Ishikawa (cell line): ENCODE measurements around the gene ELAVL1.

Experiments used
- CEBPB ChIP-seq: IDR thresholded peaks from 2 replicates; pipeline ENCODE4 v1.6.1; 2012
- CREB1 ChIP-seq: IDR thresholded peaks from 2 replicates; pipeline ENCODE4 v1.6.1; 2012; ENCODE audit warnings: low read depth
- EGR1 ChIP-seq: IDR thresholded peaks from 2 replicates; pipeline ENCODE4 v1.6.1; 2012
- EP300 ChIP-seq: IDR thresholded peaks from 2 replicates; pipeline ENCODE4 v1.6.1; 2012; ENCODE audit warnings: borderline replicate concordance
- FOXM1 ChIP-seq: IDR thresholded peaks from 2 replicates; pipeline ENCODE4 v1.6.1; 2012; ENCODE audit warnings: low read depth, borderline replicate concordance
- MAX ChIP-seq: IDR thresholded peaks from 2 replicates; pipeline ENCODE4 v1.6.1; 2012
- NFIC ChIP-seq: IDR thresholded peaks from 2 replicates; pipeline ENCODE4 v1.6.1; 2012
- RAD21 ChIP-seq: IDR thresholded peaks from 2 replicates; pipeline ENCODE4 v1.6.1; 2012; ENCODE audit warnings: low read depth
- REST ChIP-seq: IDR thresholded peaks from 2 replicates; pipeline ENCODE4 v1.6.1; 2012; ENCODE audit warnings: low read depth, mild to moderate bottlenecking
- TAF1 ChIP-seq: IDR thresholded peaks from 2 replicates; pipeline ENCODE4 v1.6.1; 2012; ENCODE audit warnings: low read depth, mild to moderate bottlenecking
- TEAD4 ChIP-seq: IDR thresholded peaks from 2 replicates; pipeline ENCODE4 v1.6.1; 2012
- USF1 ChIP-seq: IDR thresholded peaks from 2 replicates; pipeline ENCODE4 v1.6.1; 2012
- YY1 ChIP-seq: IDR thresholded peaks from 2 replicates; pipeline ENCODE4 v1.6.1; 2012; ENCODE audit warnings: low read depth

- TF ChIP-seq CEBPB: no peak
- TF ChIP-seq RAD21: no peak
- no peak for TF ChIP-seq EP300
- TF ChIP-seq REST: no peak
- TF ChIP-seq CREB1: no peak
- TF ChIP-seq TAF1: no peak
- no peak for TF ChIP-seq NFIC
- TF ChIP-seq MAX: no peak
- no peak for TF ChIP-seq FOXM1
- TF ChIP-seq YY1: no peak
- no peak for TF ChIP-seq TEAD4
- no peak for TF ChIP-seq EGR1
- TF ChIP-seq USF1: no peak
These were observed 95.9 kb downstream of the ELAVL1 start for GRCh38 chr19:7909471-7910067.
